Type B pancreatic cell (in vitro differentiated cells): Measurements from ENCODE around the gene RICTOR. TPM values are rescaled to one million over a fixed set of nuclear protein-coding genes. Genes with fewer than 3 reads are reported as not detected.

Experiments used
- DNase-seq: peaks from one replicate; pipeline ENCODE4 v3.0.0; 2021; ENCODE audit warnings: mixed read lengths; ENCODE audit not compliant: unreplicated experiment; ENCODE audit errors: extremely low spot score
- H3K27ac Mint-ChIP-seq: 2 replicates; pipeline ENCODE4 v1.8.0; 2021; ENCODE audit warnings: mild to moderate bottlenecking, mixed read lengths
- H3K27me3 Mint-ChIP-seq: 2 replicates; pipeline ENCODE4 v1.8.0; 2021; ENCODE audit warnings: mixed read lengths
- H3K36me3 Mint-ChIP-seq: 2 replicates; pipeline ENCODE4 v1.8.0; 2021; ENCODE audit warnings: mixed read lengths
- H3K4me1 Mint-ChIP-seq: one replicate; pipeline ENCODE4 v1.8.0; 2021; ENCODE audit warnings: mixed read lengths; ENCODE audit not compliant: unreplicated experiment
- H3K4me3 Mint-ChIP-seq: 2 replicates; pipeline ENCODE4 v1.8.0; 2021; ENCODE audit warnings: mild to moderate bottlenecking, mixed read lengths
- H3K9me3 Mint-ChIP-seq: 2 replicates; pipeline ENCODE4 v1.8.0; 2021; ENCODE audit warnings: mixed read lengths
- CTCF ChIP-seq: fragments of 200-600 bp; sonication (generic); conservative IDR thresholded peaks from 2 replicates; pipeline ENCODE4 v1.5.0; 2021; ENCODE audit warnings: antibody characterized with exemption, mild to moderate bottlenecking
- total RNA-seq: library from RNA; stranded (reverse); gene quantifications from 2 replicates; pipeline ENCODE4 v1.2.1, GENCODE V29; 2021; ENCODE audit warnings: low replicate concordance

RICTOR gene
- total RNA-seq, 1 donor from 2014 or later, result 31.8 TPM

- DNase-seq, result no peak
- Mint-ChIP-seq H3K36me3 (peaks cover 10% of the 10 kb centered on the region), H3K4me3 (peak overlapping the region; percentile 97), H3K4me1 (peaks cover 16% of the 10 kb centered on the region), H3K9me3 (no peaks in the 10 kb centered on the region), H3K27me3 (peaks cover 7% of the 10 kb centered on the region), H3K27ac (peak overlapping the region; percentile 98)
- TF ChIP-seq CTCF, result no peak
Observed at GRCh38 chr5:39072925-39073766, 1.1 kb downstream of the RICTOR start.

GRCh38 chr5:39068099-39068498, 6.1 kb downstream of the RICTOR start:
- peaks cover 15% of the 10 kb centered on the region for H3K9me3 Mint-ChIP-seq
- H3K36me3 Mint-ChIP-seq, result peaks cover 29% of the 10 kb centered on the region
- TF ChIP-seq CTCF, result no peak
- H3K4me3 Mint-ChIP-seq, result no peak overlapping the region
- peak overlapping the region; percentile 5 for H3K27ac Mint-ChIP-seq
- H3K27me3 Mint-ChIP-seq, result no peaks in the 10 kb centered on the region
- DNase-seq, result no peak
- H3K4me1 Mint-ChIP-seq, result peaks cover 12% of the 10 kb centered on the region

- no peak for DNase-seq
- H3K27me3 Mint-ChIP-seq, result no peaks in the 10 kb centered on the region
- TF ChIP-seq CTCF, result no peak
- H3K27ac Mint-ChIP-seq, result no peak overlapping the region
- no peak overlapping the region for H3K4me3 Mint-ChIP-seq
- H3K36me3 Mint-ChIP-seq, result peaks cover 29% of the 10 kb centered on the region
- no peaks in the 10 kb centered on the region for H3K4me1 Mint-ChIP-seq
- peaks cover 15% of the 10 kb centered on the region for H3K9me3 Mint-ChIP-seq
Observed at GRCh38 chr5:39064450-39064849, 9.7 kb downstream of the RICTOR start.

- peaks cover 15% of the 10 kb centered on the region for H3K9me3 Mint-ChIP-seq
- no peak for DNase-seq
- peaks cover 18% of the 10 kb centered on the region for H3K36me3 Mint-ChIP-seq
- no peaks in the 10 kb centered on the region for H3K4me1 Mint-ChIP-seq
- TF ChIP-seq CTCF, result no peak
- H3K27me3 Mint-ChIP-seq, result no peaks in the 10 kb centered on the region
- H3K4me3 Mint-ChIP-seq, result no peak overlapping the region
- no peak overlapping the region for H3K27ac Mint-ChIP-seq
Observed at GRCh38 chr5:39063037-39063436, 11.2 kb downstream of the RICTOR start.

GRCh38 chr5:39062530-39062929, 11.7 kb downstream of the RICTOR start:
- H3K27ac Mint-ChIP-seq, result no peak overlapping the region
- TF ChIP-seq CTCF, result no peak
- H3K36me3 Mint-ChIP-seq, result peaks cover 13% of the 10 kb centered on the region
- peaks cover 10% of the 10 kb centered on the region for H3K9me3 Mint-ChIP-seq
- no peak overlapping the region for H3K4me3 Mint-ChIP-seq
- H3K27me3 Mint-ChIP-seq, result no peaks in the 10 kb centered on the region
- no peak for DNase-seq
- H3K4me1 Mint-ChIP-seq, result no peaks in the 10 kb centered on the region
